Measurements from ENCODE around the gene RSAD1. TPM values are rescaled to one million over a fixed set of nuclear protein-coding genes. Genes with fewer than 3 reads are reported as not detected.

Gene RSAD1
- total and polyA plus RNA-seq, 10 of the 15 experiments (the other 5 are each of a cell fraction or from before 2014, with no cell fraction given), result 2.5 to 28.1 (median 22.6) TPM

DNA sequence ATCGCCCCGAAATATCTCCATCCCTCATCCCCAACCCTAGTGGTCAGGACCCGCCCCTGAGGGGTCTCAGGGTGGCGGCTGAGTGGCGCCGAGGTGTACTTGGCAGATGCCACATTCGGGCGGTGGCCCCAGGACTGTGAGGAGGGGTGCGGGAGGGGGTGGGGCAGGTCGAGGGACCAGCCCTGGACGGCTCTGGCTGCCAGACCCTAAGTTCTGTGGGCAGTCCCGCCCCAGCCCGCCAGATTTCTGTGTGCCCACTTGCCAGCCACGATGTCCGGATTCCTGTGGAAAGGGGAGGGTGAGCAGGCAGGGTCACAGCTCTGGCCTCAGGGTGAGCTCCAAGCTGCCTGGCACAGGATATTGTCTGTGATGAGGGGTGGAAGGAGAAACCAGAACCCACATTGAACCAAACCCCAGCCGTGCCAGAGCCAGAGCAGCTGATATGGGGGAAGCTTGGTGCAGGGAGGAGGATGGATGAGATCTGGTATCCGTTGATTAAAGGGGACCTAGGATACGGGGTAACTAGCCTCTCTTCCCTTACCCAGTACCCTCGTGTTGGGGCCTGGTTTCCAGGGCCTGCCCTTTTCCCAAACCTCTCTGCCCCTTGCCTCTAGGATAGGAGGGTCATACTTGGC is 8.9 kb upstream of the RSAD1 start (continued):
- TF ChIP-seq IRF5 (IDR thresholded peaks at IDR 0.05; ENCODE audit: borderline replicate concordance), result no peak
- TF ChIP-seq RFX5 (IDR thresholded peaks at IDR 0.05; ENCODE audit: low read depth, low read length), result no peak
- TF ChIP-seq ZBTB40 (IDR thresholded peaks at IDR 0.05; ENCODE audit: borderline replicate concordance), result no peak
- TF ChIP-seq SRF (IDR thresholded peaks at IDR 0.05; ENCODE audit: low read depth in 2 of 2, low read length in 2 of 2), result no peak
- no peak for TF ChIP-seq NBN (IDR thresholded peaks at IDR 0.05)
- no peak for TF ChIP-seq PML (IDR thresholded peaks at IDR 0.05; ENCODE audit: low read length)
- TF ChIP-seq, protein P1, sequence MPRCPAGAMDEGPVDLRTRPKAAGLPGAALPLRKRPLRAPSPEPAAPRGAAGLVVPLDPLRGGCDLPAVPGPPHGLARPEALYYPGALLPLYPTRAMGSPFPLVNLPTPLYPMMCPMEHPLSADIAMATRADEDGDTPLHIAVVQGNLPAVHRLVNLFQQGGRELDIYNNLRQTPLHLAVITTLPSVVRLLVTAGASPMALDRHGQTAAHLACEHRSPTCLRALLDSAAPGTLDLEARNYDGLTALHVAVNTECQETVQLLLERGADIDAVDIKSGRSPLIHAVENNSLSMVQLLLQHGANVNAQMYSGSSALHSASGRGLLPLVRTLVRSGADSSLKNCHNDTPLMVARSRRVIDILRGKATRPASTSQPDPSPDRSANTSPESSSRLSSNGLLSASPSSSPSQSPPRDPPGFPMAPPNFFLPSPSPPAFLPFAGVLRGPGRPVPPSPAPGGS (IDR thresholded peaks at IDR 0.05; ENCODE audit: borderline replicate concordance, insufficient read depth, low read depth, low read length, poor library complexity, severe bottlenecking), result no peak

Measured in GM12878 (cell line).